Right ventricle myocardium superior (tissue), 1 donor: Measurements from ENCODE around the gene HOXD8. TPM values are rescaled to one million over a fixed set of nuclear protein-coding genes. Genes with fewer than 3 reads are reported as not detected.

Experiments used
- ATAC-seq: fragments of 200-7000 bp; cut with Tn5 transposase; one replicate; pipeline ENCODE4 v1.9.1; 2020; ENCODE audit warnings: mild to moderate bottlenecking; ENCODE audit not compliant: poor library complexity
- DNase-seq: peaks from one replicate; pipeline ENCODE4 v3.0.0-alpha.2; 2020
- intact Hi-C: fragments of 100-400 bp; cut with DNase I; formaldehyde crosslinking; loops from one replicate; pipeline ENCODE4 v1.11.2; 2022
- total RNA-seq: library from RNA; stranded (reverse); fragmentation: NEBNext Ultra II Directional; extraction: Animal tissue kit (Norgen Biotek cat#: 25700); gene quantifications from one replicate; pipeline ENCODE4 v1.2.1, GENCODE V29; 2021
- donor health status: DM: no; HTN: yes; CAD: no; lungs with severe emphysema.

HOXD8 gene
- total RNA-seq, 1 donor from 2014 or later, result 0.32 TPM

DNA sequence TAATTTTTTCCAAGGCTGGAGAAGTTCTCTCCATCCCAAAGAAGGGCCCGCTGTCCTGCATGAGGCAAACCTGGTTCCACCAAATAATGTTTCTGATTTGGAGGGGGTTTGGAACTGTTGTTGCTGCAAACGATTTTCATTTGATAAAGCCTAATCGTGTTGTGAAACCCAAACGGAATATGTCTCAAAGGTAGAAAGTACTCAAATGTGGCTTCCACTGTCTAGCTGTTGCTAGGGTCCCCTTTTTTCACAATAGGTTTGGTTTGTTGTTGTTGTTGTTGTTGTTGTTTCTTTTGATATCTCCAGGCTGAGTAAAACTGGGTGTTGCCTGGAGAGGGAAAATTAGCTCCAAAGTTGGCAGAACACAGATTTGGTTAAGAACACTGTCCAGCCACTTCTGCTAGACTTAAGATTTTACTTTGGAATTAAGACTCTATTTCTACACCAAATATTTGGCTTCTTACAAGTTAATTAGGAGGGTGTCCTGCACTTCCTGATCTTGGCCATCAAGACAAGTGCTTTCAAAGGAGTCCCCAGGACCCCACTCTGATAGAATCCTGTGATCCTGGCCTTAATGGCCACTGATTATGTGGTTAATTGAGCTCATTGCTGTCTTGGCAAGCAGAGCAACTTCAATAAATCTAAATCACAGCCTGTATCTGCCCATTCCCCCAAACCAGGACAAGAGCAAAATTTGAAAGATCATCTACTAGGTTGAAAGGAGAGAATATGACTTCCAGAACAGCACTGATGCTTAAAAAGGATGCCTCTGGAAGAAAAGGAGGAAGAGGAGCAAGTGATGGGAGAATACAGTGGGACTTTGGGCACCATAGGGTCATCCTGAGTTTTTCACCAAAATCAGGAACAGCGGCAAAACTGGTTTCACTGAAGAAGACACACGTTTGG lies 40.3 kb upstream of the HOXD8 start:
- no peak for DNase-seq
- no peak for ATAC-seq

DNA sequence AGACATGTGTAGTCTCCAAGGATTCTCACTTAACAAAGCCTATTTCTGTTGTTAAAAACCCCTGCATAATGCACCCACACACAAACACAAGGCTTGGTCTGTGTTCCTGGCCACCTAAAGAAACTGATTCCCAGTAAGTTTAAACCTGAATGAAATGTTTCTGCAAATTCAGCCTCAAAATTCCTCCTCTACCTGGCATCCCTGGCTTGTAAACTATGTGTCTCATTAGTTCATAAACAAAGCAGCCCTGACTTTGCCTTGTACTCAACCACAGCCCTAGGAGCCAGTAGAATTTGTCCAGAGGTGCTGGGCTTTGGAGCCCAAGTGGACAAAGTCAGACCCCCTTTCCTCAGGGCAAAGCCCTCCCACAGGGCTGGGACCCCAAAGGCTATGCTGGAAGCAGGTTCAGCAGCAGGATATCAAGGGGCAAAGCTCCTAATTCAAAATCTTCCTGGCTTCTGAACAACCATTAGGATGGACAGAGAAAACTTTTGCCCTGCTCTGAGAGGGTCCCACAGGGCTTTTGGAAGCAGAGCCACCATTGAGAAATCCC lies 39.6 kb upstream of the HOXD8 start:
- DNase-seq (no peak), ATAC-seq (no peak)
- intact Hi-C loops, result loop anchor here (5.0 kb wide), 1 partner anchor 403 kb away; no protein-coding TSS in a partner anchor

More for the DNA sequence above, 40.3 kb upstream of the HOXD8 start:
- intact Hi-C loops, result loop anchor here (5.0 kb wide), 1 partner anchor 402 kb away; no protein-coding TSS in a partner anchor

DNA sequence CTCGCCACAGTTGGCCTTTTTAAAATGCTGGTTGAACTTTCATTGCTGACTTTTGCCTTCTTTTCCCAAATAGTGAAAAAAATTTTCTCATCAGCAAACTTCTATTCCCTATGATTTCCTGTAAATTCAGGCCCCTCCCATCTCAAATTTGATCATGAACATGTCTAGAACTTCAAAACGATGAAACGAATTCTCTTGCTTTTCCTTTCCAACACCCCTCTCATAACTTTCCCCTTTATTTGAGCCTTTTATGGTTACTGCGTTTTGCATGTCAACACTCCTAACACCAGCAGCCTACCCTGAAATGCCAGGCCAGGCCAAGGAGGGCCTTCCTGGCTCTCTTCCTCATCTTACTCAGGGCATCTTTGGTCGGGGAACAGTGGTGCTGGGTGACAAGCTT lies 38.6 kb upstream of the HOXD8 start:
- ATAC-seq, result no peak
- intact Hi-C loops, result no loop called here
- DNase-seq, result no peak

DNA sequence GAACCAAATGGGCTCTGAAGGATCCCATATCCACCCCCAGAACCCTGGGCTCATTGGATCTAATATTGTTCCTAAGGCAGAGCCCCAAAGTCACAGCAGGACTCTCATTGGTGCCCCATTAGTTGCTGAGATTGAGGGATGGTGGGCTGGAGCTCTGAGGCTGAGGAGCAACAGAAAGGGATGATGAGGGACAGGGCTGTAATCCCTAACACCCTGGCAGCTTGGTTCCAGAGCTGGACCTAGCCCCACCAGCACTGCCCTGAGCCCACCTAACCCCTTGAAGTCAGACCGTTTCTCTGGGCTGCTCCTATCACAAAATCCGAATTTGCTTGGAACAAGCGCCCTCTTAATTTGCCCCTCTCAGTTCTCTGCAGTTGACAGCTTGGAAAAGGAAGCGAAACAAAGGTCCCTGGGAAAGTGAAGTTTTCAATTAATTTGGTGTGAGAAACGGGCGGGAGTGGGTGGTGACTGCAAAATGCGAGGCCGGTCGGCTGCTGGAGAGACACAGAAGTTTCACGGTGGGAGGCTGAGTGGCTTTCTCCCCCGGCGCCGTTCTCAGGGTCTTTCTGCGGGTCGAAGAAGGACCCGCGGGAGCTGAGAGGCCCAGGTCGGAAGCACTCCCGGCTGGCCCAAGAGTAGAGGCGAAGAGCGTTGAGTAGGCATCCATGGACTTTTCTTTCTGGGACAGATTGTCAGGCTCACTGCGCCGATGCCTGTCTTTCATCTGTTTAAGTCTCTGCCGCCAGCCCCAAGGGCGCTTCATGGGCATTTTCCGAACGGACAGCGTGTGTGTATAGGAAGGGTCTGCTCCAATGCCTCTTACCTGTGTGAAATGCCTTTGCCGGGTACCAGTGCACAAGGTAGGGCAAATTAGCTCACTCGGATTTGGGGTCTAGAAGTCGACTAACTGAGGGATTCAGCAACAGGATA lies 37.9 kb upstream of the HOXD8 start:
- no peak for ATAC-seq
- DNase-seq, result no peak
- intact Hi-C loops, result no loop called here

DNA sequence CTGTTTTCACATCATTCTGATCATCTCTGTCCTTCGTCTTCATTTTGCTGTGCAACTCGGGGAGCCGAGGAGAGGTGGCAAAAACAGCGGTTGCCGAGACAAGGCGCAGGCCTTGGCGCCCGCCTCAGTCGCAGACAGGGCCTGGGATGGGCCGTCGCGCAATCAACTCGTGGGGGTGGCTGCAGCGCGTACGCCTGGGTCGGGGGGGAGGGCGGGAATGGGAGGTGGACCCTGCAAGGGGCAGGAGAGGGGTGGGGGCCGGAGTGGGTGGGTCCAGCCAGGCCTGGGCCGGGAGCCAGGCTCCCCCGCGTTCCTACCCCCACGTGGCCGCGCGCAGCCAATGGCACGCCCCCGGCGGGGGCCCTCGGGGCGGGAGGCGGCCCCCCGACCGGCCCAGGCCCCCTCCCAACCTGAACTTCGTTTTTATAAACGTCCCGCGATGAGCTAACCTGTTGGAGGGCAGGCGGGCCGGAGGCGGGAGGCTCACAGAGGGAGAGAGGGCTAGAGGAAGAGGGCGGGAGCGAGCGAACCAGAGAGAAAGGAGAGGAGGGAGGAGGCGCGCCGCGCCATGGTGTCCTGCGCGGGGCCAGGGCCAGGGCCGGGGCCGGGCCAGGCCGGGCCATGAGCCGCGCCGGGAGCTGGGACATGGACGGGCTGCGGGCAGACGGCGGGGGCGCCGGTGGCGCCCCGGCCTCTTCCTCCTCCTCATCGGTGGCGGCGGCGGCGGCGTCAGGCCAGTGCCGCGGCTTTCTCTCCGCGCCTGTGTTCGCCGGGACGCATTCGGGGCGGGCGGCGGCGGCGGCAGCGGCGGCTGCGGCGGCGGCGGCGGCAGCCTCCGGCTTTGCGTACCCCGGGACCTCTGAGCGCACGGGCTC lies 37.0 kb upstream of the HOXD8 start, which contains the start of gene HOXD13:
HOXD13 (plus strand) TSS at position 452 of the 875 bp plus-strand sequence; CDS start at position 622, 170 bp downstream.
- DNase-seq (no peak), ATAC-seq (no peak)
- intact Hi-C loops, result no loop called here

DNA sequence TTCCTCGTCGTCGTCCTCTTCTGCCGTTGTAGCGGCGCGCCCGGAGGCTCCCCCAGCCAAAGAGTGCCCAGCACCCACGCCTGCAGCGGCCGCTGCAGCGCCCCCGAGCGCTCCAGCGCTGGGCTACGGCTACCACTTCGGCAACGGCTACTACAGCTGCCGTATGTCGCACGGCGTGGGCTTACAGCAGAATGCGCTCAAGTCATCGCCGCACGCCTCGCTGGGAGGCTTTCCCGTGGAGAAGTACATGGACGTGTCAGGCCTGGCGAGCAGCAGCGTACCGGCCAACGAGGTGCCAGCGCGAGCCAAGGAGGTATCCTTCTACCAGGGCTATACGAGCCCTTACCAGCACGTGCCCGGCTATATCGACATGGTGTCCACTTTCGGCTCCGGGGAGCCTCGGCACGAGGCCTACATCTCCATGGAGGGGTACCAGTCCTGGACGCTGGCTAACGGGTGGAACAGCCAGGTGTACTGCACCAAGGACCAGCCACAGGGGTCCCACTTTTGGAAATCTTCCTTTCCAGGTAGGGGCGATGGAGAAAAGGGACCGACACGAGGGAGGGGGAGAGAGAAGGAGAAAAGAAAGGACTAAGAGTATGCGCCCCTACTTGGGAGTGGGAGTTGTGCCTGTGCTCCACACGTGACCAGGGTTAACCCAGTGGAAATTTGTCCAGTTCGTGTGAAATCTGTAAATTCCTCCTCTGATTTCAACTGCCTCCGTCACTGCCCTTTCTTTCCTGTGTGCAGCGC lies 36.2 kb upstream of the HOXD8 start:
- intact Hi-C loops, result no loop called here
- DNase-seq, result no peak
- ATAC-seq, result no peak

DNA sequence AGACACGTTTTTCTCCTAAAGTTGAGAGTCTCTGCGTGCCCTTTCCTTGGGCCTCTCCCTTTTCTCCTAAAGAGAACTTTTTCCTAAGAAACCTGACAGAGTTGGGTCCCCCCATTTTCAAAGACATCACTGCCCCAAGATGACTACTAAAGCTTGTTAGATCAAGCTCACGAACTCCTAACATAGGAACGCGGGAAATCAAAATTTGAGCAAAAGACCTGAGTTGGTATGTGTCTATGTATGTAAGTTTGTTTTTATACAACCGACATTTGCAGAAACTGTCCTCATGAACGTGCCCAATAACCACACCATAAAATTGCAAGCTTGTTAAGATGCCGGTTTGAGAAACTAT lies 35.6 kb upstream of the HOXD8 start:
- ATAC-seq (no peak), DNase-seq (no peak)
- intact Hi-C loops, result no loop called here

DNA sequence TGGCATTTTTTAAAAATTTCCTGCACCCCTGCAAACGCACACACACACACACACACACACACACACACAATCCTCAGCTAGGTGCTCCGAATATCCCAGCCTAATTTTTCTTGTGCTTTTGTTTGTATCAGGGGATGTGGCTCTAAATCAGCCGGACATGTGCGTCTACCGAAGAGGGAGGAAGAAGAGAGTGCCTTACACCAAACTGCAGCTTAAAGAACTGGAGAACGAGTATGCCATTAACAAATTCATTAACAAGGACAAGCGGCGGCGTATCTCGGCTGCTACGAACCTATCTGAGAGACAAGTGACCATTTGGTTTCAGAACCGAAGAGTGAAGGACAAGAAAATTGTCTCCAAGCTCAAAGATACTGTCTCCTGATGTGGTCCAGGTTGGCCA lies 35.2 kb upstream of the HOXD8 start:
- intact Hi-C loops, result no loop called here
- no peak for ATAC-seq
- DNase-seq, result no peak

DNA sequence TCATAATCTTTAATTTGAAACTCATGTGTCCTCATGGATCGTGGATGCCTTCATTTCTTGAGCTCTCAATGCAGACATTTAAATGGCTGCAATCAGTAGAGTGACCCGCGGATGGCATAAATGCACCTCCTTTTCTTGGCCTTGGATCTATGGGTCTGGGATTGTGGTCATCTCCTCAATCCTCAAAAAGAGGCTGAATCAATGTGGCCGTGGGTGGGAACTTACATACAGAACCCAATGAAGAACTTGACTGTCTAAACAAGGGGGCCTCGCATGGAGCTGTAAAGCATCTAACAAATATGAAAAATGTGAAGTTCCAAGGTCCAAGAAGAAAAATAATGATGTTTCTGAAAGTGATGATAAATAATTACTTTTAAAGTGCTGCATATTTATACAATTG lies 34.1 kb upstream of the HOXD8 start:
- no peak for DNase-seq
- intact Hi-C loops, result loop anchor here (5.0 kb wide), 1 partner anchor 728 kb away; no protein-coding TSS in a partner anchor
- no peak for ATAC-seq

DNA sequence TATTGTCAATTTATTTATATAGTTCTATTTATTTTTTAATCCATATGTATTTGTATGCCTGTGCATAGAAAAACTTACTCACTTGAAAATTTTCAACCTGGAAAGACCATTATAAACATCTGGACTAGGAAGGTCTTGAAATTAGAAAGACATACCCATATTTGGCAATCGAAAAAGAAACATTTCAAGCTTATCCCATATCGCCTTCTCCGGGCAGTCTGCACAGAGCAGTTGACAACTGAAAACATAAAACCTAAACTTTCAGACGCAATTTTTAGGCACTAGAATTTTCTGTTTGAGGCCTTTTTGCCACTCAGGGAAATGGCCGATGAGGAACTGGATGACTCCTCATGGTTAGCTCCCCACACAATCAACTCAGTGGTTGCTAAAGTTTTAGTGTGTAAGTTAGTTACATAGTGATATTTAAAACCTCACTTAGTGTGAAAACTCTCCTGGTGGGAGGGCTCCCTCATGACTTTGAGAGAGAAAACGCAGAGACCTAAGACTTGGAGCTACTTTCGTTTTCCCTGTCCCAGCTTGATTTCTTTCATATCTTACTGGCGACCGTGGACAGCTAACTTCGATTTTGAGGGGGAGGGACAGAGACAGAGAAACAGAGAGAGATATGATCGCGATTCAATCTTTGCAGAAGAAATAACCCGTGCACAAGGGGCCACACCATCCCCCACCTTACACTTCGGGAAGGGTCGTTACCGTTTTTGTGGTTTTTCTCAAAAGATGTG lies 33.1 kb upstream of the HOXD8 start:
- intact Hi-C loops, result loop anchor here (5.0 kb wide), 1 partner anchor 729 kb away; no protein-coding TSS in a partner anchor
- DNase-seq, result no peak
- ATAC-seq, result no peak

DNA sequence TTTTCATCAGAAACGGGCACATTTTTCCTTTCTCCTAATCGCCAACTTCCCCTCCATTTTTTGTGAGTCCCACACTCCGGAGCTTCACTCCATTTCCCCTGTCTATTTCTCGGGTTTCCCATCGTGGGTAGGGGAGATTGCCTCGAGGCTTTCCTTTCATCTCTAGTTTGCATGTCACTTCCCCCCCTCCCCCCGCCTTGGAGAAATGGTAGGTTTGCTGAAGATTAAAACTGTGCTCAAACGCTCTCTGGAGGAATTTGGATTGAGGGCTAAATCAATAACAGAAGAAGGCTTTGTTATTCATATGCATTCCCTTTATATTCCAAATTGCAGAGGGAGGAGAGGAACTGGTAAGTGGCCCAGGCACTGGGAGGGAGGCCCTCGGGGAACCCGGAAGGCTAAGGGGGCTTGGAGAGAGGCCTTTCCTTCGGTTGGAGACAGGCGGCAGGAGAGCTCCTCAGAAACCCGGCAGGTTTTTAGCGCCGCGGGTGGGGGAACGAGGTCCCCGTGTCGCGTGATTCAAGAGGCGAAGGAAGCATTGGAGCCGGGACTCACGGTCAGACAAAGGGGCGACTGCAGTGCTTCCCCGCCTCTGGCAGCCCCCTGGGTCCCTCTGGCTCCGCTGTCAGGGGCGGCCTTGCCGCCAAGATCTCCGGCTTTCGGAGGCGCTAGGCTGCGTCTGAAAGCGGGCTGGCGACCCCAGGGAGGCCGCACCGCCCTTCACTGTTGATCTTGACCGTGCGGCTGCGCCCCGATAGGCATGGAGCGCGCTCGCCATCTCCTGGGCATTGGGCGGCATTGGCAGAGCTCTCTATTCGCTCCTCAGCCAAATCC lies 32.3 kb upstream of the HOXD8 start:
- ATAC-seq (peak; percentile 94), DNase-seq (peak; percentile 72)
- intact Hi-C loops, result loop anchor here (5.0 kb wide), 1 partner anchor 730 kb away; no protein-coding TSS in a partner anchor

DNA sequence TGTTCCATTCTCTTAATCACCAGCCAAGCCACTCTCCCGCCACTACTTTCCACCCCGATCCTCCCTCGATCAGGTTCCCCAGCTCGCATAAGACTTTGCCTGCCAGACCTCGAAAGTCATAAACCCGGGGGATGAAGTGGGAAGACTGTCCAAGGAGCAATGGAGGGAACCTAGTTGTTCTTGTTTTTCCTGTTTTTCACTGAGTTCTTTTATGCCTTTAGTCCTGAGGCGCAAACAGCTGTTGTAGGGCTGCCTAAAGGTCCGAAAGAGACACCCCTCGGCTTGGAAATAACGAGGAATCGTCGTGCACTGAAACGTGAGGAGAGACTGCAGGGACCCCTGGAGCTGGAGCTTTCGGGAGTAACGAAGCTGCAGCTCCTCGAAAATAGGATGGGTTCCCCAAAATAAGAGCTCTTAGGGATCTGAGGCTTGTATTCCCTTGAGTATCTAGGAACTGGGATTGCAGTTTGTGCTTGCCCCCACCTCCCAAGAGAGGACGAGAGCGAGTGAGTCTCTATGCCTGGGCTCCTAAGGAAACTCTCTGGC lies 31.6 kb upstream of the HOXD8 start:
- ATAC-seq, result no peak
- intact Hi-C loops, result loop anchor here (5.0 kb wide), 1 partner anchor 731 kb away; no protein-coding TSS in a partner anchor
- no peak for DNase-seq

DNA sequence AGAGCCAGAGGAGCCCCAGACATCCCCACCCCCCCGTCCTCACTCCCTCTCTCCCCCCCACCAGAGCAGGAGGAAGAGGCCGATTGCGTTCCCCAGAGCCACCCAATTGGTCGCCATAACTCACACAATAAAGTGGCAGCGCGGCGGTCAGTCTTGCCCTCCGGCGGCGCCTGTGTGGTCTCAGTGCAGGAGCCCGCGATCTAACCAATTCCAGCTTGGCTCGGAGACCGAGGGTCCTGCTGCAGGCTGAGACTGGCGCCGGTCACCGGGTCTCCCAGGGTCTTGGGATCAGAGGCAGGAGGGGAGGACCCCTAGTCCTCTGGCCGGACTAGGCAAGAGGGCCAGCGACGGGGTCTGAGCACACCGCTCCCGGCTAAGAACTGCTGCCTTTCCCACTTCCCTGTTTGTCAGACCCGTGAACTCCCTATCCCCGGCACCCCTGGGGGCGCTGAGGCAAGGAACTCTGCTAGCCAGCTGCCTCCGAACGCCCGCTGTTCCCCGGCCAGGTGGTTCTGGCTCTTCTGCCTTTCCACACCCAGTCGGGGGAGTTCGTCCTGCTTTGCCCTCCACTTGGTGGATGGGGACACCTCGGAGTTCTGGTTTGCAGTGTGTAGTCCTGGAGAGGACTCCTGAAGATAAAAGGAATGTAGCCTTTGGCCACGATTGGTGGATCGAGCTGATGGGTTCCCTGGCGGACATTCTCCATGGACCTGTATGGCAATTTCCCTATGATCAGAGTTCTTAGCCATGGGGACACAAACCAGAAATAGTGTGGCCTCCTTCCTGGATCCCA lies 30.9 kb upstream of the HOXD8 start:
- ATAC-seq, result peak; percentile 10
- no peak for DNase-seq
- intact Hi-C loops, result loop anchor here (5.0 kb wide), 1 partner anchor 731 kb away; no protein-coding TSS in a partner anchor

DNA sequence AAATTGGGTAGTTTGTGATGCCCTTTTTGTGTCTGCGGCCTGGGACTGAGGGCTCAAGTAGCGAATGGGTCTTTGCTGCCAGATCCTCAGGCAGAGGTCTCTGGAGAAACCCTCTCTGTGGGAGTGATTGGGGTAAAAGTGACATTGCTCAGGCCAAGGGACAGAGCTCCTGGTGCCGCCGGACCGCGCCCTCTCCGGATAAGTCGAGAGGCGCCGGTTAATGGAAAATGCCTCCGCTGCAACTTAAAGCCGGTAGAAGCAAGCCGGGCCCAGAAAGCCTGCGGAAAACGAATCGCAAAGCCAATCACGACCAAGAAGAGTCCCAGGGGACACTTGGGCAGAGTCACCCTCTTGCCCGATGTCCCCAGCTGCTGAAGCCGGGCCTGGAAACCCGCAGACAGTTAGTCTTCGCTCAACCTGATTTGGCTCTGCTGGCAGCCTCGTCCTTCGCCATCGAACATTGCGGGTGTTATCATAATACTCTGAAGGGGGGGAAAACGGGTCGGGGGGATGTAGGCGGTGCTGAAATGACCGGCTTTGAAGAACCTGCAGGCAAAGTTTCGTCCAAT lies 30.3 kb upstream of the HOXD8 start:
- no peak for DNase-seq
- no peak for ATAC-seq
- intact Hi-C loops, result loop anchor here (5.0 kb wide), 1 partner anchor 732 kb away; no protein-coding TSS in a partner anchor
